Measurements from ENCODE around the gene HS3ST3A1.

Gene HS3ST3A1

DNA sequence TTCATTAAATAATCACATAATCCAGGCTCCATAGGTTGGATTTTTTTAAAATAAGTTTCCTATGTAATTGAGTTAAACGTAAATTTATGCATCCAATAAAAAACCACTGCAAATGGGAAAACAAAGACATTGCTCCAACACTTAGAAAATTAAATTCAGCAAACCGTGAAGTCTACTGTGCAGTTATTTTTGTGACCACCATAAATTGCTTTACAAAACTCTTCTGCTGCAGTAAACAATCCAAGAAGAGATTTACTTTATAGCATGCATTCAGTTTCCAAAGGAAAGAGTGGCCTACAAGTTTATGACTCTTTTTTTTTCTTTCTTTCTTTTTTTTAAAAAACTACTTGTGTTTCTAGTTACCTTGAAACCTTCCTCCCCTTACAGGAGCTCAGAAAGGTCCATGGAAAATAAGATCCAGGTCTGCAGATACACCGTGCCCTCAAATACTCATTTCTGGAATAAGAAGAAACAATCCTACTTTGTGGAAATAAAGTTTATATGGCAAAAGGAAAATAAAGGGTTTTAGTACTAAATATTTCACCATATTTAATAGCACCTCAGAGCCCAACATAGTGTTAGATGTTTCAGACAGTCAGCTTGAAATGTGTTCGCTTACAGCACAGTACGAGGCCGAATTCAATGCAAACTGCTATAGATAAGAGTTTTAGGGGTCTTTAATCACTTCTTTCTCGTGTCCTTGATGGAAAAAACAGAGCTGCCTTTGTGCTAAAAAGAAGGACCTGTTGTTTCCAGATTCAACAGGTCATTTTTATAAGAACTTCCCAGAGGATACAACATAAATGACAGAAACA, 3.2 kb downstream of the HS3ST3A1 start:
- DNase-seq (ENCODE audit: low read depth in 2 of 2, low spot score in 1 of 2), result no peak

GRCh38 chr17:13597723-13598347, 3.9 kb downstream of the HS3ST3A1 start:
- no peak for DNase-seq (ENCODE audit: low read depth in 2 of 2, low spot score in 1 of 2)

GRCh38 chr17:13596241-13596923, 5.3 kb downstream of the HS3ST3A1 start:
- DNase-seq (ENCODE audit: low read depth in 2 of 2, low spot score in 1 of 2), result no peak

GRCh38 chr17:13595599-13595899, 6.2 kb downstream of the HS3ST3A1 start:
- DNase-seq (ENCODE audit: low read depth in 2 of 2, low spot score in 1 of 2), result no peak

- DNase-seq (ENCODE audit: low read depth in 2 of 2, low spot score in 1 of 2), result peak; percentile 57 to 75
Observed at GRCh38 chr17:13594762-13595598, 6.7 kb downstream of the HS3ST3A1 start.

GRCh38 chr17:13594310-13594709, 7.4 kb downstream of the HS3ST3A1 start:
- DNase-seq (ENCODE audit: low read depth in 2 of 2, low spot score in 1 of 2), result no peak

DNA sequence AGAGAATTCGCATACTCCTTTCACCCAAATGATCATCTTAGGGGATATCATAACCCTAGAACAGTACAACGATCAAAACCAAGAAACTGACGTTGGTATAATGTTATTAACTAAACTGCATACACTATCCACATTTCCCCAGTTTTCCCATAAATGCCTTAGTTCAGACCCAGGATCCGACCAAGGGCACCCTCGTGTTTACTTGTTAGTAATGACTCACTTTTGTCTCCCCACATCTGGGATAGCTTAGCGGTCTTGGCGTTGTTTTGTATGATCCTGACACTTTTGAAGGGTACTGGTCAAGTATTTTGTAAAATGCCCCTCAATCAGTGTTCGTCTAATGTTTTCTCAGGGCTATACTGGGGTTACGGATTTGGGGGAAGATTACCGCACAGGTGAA, 8.0 kb downstream of the HS3ST3A1 start:
- no peak for DNase-seq (ENCODE audit: low read depth in 2 of 2, low spot score in 1 of 2)

DNA sequence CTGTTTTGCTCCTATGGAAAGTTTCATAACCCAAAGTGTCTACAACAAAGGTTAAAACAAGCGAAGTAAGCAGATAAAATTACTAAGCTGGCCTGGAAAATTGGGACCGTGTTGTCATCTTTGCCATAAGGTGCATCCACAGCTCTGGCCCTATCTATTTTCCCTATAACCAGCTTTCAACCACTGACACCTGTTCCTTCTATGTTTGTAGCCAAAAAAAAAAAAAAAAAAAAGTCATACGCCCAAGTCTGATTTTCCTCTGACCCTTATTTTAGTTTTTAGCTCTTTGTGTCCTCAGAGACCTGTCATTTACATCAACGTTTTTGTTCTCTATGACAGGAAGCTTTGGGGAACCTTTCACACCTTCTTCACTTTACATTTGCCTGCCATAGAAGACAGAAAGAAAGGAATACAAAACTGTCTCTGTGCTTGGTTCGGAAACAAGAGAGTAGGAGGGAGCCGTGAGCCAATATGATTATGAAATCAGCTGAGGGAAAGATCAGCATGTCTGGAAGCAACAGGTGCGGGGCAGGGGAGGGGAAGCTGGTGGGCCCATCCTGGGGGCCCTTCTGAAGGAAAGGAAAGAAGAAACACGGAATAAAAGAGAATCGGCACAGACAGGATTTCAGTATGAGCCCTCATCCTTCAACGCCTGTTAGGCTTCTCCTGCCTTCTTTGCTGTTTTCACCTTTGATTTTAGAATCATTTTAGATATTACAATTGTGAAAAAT, 8.5 kb downstream of the HS3ST3A1 start:
- no peak for DNase-seq (ENCODE audit: low read depth in 2 of 2, low spot score in 1 of 2)

GRCh38 chr17:13592427-13592826, 9.3 kb downstream of the HS3ST3A1 start:
- DNase-seq (ENCODE audit: low read depth in 2 of 2, low spot score in 1 of 2), result no peak

- no peak for DNase-seq (ENCODE audit: low read depth in 2 of 2, low spot score in 1 of 2)
Observed at GRCh38 chr17:13590441-13590840, 11.3 kb downstream of the HS3ST3A1 start.

DNA sequence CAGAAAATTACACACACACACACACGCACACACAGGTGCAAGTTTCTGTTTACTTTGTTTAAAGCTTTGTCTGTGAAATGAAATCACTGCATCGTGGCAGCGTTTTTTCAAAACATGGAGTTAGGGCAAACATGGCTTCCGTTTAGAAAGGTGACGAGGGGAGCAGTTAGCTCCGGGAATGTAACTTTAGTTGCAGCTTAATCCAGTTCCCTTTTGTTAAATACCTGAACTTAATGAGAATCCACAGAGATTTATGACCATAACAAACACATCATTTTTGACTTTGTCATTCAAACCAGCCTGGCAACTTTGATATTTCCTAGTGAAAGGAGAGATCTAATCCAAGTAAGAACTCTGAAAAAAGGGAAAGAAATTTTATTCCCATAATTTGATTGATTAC, 12.1 kb downstream of the HS3ST3A1 start:
- no peak for DNase-seq (ENCODE audit: low read depth in 2 of 2, low spot score in 1 of 2)

- no peak for DNase-seq (ENCODE audit: low read depth in 2 of 2, low spot score in 1 of 2)
Observed at GRCh38 chr17:13587487-13588338, 14.0 kb downstream of the HS3ST3A1 start.

DNA sequence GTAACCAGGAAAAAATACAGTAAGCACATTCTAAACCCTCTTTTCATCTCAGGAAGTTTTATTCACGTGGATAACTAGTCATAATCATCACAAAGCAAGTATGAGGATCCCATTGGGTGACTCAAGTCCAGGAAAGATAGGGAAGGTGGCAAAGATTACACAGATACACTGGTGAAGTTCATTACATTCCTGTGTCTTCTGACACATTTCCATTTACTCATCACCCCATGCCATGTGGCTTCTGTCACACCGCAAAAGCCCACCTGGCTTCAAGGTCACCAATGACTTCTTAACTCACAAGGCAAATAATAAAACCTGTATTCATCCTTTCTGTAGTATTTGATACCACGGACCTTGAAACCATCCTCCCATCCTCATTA, 17.0 kb downstream of the HS3ST3A1 start:
- DNase-seq (ENCODE audit: low read depth in 2 of 2, low spot score in 1 of 2), result no peak

DNA sequence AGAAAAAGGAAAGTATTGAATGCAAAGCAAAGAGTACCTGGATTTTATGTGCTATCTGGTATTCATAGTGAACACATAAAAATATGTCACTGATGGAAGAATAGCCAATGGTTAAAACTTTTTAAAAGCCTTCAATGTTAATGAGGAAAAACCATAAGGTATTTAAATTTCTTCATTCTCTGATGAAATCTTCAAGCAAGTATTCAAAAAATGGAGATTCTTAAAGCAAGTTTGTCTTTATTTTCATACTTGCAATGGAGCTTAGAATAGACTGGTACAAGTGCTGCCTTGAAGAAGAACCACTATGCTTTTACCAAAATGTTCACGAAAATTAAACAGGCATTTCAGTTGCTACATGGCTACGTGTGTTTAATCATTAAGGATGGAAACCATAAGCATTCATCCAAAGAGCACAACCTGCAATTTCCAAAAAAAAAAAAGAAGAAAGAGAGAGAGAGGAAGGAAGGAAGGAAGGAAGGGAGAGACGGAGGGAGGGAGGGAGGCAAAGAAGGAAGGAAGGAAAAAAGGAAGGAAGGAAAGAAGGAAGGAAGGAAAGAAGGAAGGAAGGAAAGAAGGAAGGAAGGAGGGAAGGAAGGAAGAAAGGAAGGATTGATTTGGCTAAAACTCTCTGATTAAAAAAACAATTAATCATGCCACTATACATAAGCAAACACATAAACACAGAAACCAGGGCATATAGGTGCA, 17.6 kb downstream of the HS3ST3A1 start:
- DNase-seq (ENCODE audit: low read depth in 2 of 2, low spot score in 1 of 2), result no peak

DNA sequence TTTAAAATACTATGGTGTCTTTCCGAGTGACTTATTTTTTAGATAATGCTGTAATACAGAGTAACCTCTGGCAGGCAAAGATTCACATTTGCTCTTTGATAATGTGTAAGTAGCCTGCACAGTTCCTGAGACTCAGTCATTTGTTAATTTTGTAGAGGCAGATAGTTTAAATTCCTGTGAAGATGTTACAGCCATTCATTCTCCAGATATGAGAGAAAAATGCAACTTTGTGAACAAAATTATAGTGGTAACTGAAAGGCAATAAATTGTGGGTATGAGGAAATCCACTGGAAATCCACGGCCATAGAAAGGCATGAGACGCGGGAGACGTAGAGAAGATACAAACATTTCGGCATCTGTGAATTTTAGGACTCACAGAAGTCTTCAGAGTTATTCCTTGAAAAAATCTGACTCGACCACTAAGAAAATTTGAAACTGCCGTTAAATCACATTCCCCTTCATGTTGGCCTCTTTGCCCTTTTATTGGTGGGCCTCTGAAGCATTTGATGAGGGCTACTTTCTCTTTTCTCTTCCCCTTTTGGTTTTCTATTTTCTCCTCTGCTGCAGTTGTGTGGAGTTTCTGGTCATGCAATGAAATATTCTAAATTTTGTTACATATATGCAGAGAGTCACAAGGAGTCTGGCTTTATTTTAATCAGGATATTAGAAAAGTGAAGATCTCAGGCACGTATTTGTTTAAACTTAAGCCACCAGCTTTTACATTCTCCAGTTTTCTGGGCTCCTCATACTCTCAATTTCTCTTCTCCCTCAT, 18.8 kb downstream of the HS3ST3A1 start:
- DNase-seq (ENCODE audit: low read depth in 2 of 2, low spot score in 1 of 2), result no peak

DNA sequence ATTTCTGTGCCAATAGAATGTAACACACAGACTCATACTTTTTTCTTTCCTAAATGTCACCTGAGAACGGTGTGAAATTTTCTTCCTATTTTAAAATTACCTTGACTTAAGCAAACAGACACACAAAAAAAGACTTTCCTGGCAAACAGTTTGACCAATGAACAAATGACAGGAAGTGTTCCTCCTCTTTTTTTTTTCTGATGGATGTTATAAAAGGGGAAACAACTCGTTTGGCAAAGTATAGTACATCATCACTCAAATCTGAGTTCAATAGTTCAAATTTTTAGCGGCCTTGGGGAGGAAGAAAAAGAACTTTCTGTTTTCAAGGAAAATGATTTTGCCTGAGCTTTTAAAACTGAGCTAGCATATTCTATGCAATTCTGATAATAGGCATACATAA, 19.8 kb downstream of the HS3ST3A1 start:
- no peak for DNase-seq (ENCODE audit: low read depth in 2 of 2, low spot score in 1 of 2)

DNA sequence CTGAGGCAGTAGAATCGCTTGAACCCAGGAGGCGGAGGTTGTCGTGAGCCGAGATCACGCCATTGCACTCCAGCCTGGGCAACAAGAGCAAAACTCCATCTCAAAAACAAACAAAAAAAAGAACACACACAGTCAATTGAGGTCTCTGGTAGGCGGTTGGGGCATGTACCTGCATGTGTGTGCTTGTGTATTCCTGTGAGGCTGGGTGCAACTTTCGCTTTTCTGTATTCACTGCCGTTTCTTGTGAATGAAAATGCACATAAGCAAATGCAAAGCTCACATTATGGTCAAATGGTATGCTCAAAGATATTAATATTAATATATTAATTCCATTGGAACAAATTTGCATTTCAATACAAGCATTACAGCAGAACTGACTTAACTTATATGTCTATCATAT, 20.9 kb downstream of the HS3ST3A1 start:
- no peak for DNase-seq (ENCODE audit: low read depth in 2 of 2, low spot score in 1 of 2)

DNA sequence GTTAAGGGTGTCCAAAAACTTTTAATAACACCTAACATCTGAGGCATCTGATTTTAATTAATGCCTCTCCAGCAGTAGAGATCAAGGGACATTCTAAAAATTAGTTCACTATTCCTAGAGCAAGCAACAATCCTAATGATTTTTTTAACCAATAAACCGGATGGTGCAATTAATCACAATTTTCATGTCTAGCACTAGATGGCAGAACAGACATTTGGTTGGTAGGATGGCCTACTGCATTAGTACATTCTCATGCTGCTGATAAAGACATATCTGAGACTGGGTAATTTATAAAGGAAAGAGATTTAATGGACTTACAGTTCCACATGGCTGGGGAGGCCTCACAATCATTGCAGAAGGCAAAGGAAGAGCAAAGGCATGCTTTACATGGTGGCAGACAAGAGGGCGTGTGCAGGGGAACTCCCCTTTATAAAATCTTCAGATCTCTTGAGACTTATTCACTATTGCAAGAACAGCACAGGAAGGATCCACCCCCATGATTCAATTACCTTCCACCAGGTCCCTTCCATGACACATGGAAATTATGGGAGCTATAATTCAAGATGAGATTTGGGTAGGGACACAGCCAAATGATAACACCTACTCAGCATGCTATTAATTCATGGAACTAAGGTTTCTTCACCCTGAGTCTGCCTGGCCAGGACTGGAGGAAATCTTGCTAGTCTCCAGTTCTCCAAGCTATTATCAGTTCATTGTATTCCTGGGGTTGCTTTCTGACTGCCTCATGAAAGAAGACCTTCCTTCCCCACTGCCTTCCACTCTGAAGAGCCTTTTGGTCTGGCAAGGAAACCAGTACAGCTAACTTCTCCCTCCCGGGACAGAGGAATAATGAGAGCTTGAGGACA, 24.8 kb downstream of the HS3ST3A1 start:
- DNase-seq (ENCODE audit: low read depth in 2 of 2, low spot score in 1 of 2), result no peak
